Heart left ventricle (tissue), 13 donors: Measurements from ENCODE around the gene SLIT3.

Experiments used
- POLR2A ChIP-seq, 2 donors: fragments of 450-650 bp; IDR thresholded peaks; one replicate each; pipeline ENCODE4 v1.6.1; 2017; ENCODE audit warnings: antibody characterized with exemption in 2 of 2, mild to moderate bottlenecking in 2 of 2, moderate library complexity in 2 of 2
- TF ChIP-seq, protein P1 (sequence below), 12 donors: fragments of 200-600 bp; sonication (generic) in 4 of 12; IDR thresholded peaks; one replicate each; pipeline versions ENCODE4 v1.5.0 to v1.8.0; 2018 to 2022; ENCODE audit warnings: antibody characterized with exemption in 12 of 12, mild to moderate bottlenecking in 5 of 12
- donor health status: ischemic (EF 13 %, LVEDD 7.1; RV severe dilation, severe dysfunction).
- donor health status: DM: no; HTN: yes; CAD: no.
- donor health status: DM: no; HTN: no; CAD: no.
- donor health status: ischemic (EF 25% LVEDD 6.9; RV normal size, moderate dysfunction).
- donor health status: ischemic (EF 25% LVEDD 5.7; RV mildly dilated, moderate dysfunction).
- donor health status: ischemic (EF 35%, LVEDD 5.7; RV mildly dilated, moderate dysfunction).
- donor health status: nonischemic (EF 11% LVEDD 7.7; RV severe dilation, severe dysfunction).
- donor health status: DM: yes; HTN: yes; CAD: no.
- donor health status: PGD.
- donor health status: ischemic (EF 29% LVEDD 5.4; RV normal size, mild dysfunction).
- donor health status: nonischemic (EF 23%, LVEDD 6.1; RV moderate dilation, normal function).

DNA sequence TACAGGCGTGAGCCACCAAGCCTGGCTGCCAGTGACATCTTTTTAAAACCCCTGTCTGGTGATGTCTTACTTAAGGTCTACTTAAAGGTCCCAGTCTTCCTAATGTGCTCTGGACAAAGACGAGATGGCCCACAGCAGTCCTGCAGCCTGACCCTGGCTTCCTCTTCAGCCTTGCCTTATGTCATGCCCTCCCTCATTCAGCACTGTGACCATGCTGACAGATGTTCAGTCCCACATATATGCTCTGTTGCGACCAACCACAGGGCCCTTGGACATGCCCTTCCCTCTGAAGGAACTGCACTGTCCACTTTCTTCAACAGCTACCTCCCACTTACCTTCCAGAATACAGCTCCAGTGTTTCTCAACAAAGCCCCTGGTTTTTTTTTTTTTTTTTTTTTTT lies 548.9 kb downstream of the SLIT3 start:
- TF ChIP-seq, protein P1, sequence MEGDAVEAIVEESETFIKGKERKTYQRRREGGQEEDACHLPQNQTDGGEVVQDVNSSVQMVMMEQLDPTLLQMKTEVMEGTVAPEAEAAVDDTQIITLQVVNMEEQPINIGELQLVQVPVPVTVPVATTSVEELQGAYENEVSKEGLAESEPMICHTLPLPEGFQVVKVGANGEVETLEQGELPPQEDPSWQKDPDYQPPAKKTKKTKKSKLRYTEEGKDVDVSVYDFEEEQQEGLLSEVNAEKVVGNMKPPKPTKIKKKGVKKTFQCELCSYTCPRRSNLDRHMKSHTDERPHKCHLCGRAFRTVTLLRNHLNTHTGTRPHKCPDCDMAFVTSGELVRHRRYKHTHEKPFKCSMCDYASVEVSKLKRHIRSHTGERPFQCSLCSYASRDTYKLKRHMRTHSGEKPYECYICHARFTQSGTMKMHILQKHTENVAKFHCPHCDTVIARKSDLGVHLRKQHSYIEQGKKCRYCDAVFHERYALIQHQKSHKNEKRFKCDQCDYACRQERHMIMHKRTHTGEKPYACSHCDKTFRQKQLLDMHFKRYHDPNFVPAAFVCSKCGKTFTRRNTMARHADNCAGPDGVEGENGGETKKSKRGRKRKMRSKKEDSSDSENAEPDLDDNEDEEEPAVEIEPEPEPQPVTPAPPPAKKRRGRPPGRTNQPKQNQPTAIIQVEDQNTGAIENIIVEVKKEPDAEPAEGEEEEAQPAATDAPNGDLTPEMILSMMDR (IDR thresholded peaks at IDR 0.05) = no peak
- TF ChIP-seq POLR2A (IDR thresholded peaks at IDR 0.05) = no peak
